ENCODE data around the gene ACTA2.

Gene ACTA2

DNA sequence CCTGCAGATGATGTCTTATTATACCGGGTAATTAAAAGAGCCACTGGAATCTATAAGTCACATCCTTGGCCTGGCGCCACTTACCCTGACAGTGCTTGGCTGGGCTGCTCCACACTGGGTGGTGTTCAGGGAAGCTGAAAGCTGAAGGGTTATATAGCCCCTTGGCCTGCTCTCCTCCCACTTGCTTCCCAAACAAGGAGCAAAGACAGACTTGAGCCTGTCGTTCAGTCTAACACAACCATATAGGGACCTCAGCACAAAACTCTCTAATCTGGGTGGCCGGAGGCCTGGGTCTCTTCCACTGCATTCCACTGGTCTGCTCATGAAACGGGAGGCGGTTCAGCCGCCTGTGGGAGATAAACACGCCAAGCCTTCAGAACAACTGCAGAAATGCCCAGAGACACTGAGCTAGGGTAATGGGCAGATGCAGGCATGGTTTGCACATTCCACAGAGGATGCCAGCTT is at the start of gene ACTA2:
ACTA2 (minus strand) TSS at position 127 of the 465 bp plus-strand sequence. CDS start 3,843 bp downstream, outside the sequence.
- DNase-seq (ENCODE audit: low spot score) = no peak

GRCh38 chr10:89001729-89002072 is 49.1 kb upstream of the ACTA2 start:
- no peak for DNase-seq (ENCODE audit: low spot score)

GRCh38 chr10:89001024-89001728 is 48.6 kb upstream of the ACTA2 start:
- DNase-seq (ENCODE audit: low spot score) = no peak

DNA sequence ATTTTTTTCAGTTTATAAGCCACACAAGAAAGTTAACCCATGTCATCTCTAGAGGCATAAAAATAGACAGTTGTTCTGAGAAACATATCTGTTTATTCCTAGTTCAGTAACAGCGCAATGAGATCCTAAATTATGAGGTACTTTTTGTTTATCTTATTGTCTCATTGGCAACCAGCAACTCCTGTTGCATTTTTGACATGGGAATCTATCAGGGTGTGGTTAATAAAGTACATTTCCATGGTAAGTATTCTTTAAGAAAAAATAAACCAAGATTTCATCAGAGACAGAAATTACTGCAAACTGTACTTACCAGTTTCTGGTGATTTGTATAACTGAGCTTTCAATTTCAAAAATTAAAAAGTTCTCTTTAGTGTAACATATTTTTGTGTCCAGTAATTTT is 47.1 kb upstream of the ACTA2 start:
- DNase-seq (ENCODE audit: low spot score) = no peak

DNA sequence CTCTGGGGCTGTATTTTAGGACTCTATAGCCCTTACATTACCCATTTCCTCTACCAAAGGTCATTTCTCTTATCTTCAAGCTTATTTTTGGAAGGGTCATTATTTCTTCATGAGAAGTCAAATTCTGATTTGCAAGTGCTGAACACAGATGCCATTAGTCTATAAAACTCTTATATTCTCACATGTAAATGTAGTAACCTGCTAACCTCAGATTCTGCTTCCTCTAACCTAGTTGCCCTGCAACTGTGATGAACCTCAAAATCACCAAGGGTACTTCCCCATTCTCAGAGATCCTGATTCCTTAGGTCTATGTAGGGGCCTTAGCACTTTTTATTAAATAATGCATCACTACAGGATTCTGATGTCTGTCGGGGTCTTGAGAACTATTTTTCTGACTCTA is 44.4 kb upstream of the ACTA2 start:
- no peak for DNase-seq (ENCODE audit: low spot score)

DNA sequence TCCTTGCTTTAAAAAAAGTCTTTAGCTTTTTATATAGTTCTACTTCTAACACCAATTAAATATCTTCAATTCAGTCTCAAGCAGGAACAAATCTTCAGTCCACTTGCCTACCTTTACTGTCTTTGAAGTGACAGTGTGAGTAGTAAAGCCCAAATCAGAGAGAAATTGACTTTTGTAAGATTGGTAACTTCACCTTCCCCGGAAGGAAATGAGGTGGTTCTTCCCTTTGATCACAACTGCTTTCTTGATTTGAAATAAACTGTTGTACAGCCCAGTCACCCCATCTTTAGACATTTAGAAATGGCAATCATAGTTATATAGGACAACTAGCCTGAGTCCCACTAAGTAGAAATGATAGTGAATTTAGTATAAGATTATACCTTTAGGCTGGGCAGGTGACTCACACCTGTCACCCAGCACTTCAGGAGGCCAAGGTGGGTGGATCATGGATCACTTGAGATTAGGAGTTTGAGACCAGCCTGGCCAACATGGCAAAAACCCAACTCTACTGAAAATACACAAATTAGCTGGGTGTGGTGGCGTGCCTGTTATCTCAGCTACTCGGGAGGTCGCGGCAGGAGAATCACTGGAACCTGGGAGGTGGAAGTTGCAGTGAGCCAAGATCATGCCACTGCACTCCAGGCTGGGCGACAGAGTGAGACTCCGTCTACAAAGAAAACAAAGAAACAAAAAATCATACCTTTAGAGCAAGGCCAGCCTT is 42.7 kb upstream of the ACTA2 start:
- no peak for DNase-seq (ENCODE audit: low spot score)

GRCh38 chr10:88994019-88994418 is 41.4 kb upstream of the ACTA2 start:
- DNase-seq (ENCODE audit: low spot score) = no peak

- DNase-seq (ENCODE audit: low spot score) = no peak
These were observed 40.5 kb upstream of the ACTA2 start for GRCh38 chr10:88992921-88993524.

DNA sequence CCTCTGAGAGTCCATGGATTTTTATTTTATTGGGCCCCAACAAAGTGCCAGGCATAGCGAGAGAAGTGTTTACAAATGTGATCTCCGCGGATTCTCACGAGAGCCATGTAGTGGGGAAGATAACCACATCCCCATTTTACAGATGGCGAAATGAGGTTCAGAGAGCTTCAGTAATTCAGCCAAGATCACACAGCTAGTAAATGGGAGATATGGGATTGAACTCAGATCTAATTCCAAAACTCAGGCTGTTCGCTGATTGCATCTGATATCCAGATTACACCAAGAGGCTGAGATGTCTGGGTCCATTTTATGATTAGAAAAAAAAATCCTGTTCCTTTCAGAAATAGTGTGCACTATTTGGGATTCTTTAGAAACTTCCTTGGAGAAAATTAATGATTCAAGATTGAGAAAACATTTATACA is 39.3 kb upstream of the ACTA2 start:
- DNase-seq (ENCODE audit: low spot score) = peak; percentile 5

DNA sequence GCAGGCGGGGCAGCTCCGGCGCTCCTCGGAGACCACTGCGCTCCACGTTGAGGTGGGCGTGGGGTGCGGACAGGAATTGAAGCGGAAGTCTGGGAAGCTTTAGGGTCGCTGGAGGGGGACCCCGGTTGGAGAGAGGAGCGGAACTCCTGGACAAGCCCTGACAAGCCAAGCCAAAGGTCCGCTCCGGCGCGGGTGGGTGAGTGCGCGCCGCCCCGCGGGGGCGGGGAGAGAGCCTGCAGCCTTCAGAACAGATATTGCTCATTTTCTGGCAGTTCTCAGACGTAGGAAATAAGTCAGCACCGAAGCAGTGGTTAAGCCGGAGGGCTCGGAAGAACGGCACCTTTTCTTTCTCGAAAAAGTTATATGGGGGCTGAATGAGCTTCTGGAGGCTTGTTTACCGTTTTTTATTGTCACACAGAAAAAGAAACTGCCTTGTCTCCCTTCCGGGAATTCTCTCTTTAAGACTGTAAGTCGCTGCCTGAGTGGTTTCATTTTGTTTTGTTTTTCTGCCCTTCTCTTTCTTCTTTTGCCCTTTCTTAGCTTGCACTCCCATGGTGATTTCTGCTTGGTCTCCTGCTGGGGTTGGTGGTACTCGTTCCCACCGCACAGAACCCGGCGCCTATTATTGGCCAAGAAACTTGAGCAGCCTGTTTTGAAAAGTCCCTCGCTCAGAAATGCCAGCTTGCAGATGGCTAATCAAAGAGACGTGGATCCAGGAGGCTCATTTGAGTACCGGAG is 38.8 kb upstream of the ACTA2 start:
- peak; percentile 32 for DNase-seq (ENCODE audit: low spot score)

GRCh38 chr10:88990384-88991160 is 38.0 kb upstream of the ACTA2 start, which contains the start of gene FAS:
TSS of gene FAS (plus strand) at chr10:88990798. CDS start at chr10:88990877, 79 bp downstream.
- peak; percentile 49 for DNase-seq (ENCODE audit: low spot score)

DNA sequence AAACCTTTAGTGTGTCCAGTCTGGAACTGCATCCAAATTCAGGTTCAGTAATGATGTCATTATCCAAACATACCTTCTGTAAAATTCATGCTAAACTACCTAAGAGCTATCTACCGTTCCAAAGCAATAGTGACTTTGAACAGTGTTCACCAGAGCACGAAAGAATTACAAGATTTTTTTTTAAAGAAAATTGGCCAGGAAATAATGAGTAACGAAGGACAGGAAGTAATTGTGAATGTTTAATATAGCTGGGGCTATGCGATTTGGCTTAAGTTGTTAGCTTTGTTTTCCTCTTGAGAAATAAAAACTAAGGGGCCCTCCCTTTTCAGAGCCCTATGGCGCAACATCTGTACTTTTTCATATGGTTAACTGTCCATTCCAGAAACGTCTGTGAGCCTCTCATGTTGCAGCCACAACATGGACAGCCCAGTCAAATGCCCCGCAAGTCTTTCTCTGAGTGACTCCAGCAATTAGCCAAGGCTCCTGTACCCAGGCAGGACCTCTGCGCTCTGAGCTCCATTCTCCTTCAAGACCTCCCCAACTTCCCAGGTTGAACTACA is 37.3 kb upstream of the ACTA2 start:
- no peak for DNase-seq (ENCODE audit: low spot score)

DNA sequence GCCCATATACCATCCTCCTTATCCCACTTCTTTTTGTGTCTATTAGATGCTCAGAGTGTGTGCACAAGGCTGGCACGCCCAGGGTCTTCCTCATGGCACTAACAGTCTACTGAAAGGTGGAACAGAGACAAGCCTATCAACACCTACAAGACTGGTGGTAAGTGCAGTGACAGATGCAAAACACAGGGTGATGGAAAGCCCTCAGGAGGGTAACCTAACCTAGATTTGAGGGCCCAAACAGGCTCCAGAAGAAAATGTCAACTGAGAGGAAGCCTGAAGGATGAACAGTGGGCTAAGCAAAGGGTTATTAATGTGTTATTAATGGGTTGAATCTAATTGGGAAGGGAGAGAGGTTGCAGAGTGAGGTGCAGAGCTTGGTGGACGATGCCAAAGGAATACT is 36.9 kb upstream of the ACTA2 start:
- no peak for DNase-seq (ENCODE audit: low spot score)

- no peak for DNase-seq (ENCODE audit: low spot score)
These were observed 35.3 kb upstream of the ACTA2 start for GRCh38 chr10:88987840-88988239.

- DNase-seq (ENCODE audit: low spot score) = no peak
These were observed 34.7 kb upstream of the ACTA2 start for GRCh38 chr10:88987243-88987725.

DNA sequence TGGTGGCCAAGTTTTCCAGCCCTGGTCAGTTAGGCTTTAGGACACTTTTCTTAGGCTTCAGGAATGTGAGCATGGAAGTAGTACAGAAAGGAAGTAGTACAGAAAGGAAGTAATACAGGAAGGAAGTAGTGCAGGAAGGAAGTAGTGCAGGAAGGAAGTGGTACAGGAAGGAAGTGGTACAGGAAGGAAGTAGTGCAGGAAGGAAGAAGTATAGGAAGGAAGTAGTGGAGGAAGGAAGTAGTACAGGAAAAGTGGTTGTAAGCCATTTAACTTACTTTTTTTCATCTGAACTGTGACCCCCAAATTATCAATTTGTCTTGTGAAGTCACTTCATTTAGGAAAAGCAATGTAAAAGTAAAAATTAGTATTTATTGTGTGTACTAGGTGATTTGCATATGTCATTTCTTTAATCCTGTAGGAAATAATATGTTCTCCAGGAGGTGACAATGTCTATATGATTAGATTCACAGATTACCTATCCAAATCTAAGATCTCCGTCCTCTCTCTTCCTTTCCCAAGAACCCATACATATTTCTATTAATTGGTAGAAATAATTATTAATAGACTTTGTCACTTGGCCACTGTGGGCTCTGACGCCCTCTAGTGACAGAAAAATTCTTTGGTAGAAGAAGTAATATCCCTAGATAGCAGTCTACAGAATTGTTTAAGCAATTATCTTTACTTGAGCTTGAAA is 34.1 kb upstream of the ACTA2 start:
- DNase-seq (ENCODE audit: low spot score) = peak; percentile 12

DNA sequence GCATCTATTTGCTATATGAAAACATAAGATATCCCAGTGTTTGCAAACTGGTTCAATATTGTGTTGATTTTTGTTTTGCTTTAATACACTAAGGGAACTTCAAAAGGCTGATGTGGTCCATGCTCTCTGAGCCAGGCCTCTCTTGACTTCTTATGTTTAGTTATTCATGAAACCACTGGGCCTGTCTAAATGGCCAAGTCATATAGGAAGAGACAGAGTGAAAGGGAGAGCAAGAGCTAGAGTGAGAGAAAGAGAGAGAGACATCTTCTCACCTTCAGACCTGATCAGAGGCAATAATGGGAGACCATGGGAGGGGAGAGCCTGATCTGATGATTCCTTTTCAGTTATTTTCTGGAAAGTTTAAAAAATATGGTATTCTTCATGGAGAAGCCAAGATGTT is 32.0 kb upstream of the ACTA2 start:
- no peak for DNase-seq (ENCODE audit: low spot score)

DNA sequence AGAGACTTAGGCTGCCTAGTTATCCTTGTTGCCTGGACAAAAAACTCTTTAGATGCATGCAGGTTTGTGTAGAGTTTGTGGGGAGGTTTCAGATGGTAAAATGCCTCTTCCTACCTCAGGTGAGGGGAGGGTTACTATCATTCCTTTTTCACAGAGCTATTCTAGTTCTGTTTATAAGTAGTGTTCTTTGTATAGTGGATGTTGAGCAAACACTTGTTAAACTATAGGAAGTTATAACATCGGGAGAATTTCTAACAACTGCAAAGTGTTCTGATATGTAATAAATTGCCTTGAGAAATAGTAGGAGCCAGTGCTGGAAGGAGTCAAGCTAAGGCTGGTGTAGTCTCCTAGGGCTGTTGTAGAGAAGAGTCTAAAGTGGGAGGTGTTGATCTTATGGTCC is 31.4 kb upstream of the ACTA2 start:
- no peak for DNase-seq (ENCODE audit: low spot score)

- no peak for DNase-seq (ENCODE audit: low spot score)
These were observed 30.6 kb upstream of the ACTA2 start for GRCh38 chr10:88983206-88983605.

- DNase-seq (ENCODE audit: low spot score) = no peak
These were observed 29.8 kb upstream of the ACTA2 start for GRCh38 chr10:88982366-88982765.

- no peak for DNase-seq (ENCODE audit: low spot score)
These were observed 28.9 kb upstream of the ACTA2 start for GRCh38 chr10:88981435-88981834.
